ENCODE results near the gene MED10.

Gene MED10

GRCh38 chr5:6398570-6399230 is 20.4 kb upstream of the MED10 start:
- no peak for DNase-seq

- DNase-seq, result no peak
Measured at GRCh38 chr5:6397536-6398269, 19.4 kb upstream of the MED10 start.

- DNase-seq, result no peak
Measured at GRCh38 chr5:6396836-6397535, 18.6 kb upstream of the MED10 start.

- DNase-seq, result no peak
Measured at GRCh38 chr5:6396043-6396442, 17.7 kb upstream of the MED10 start.

- DNase-seq, result no peak
Measured at GRCh38 chr5:6395621-6396020, 17.3 kb upstream of the MED10 start.

GRCh38 chr5:6395102-6395445 is 16.7 kb upstream of the MED10 start:
- no peak for DNase-seq

GRCh38 chr5:6394429-6395101 is 16.2 kb upstream of the MED10 start:
- DNase-seq, result no peak

- DNase-seq, result no peak
Measured at GRCh38 chr5:6393596-6394194, 15.3 kb upstream of the MED10 start.

GRCh38 chr5:6392561-6392960 is 14.2 kb upstream of the MED10 start:
- DNase-seq, result no peak

GRCh38 chr5:6391151-6391550 is 12.8 kb upstream of the MED10 start:
- DNase-seq, result no peak

GRCh38 chr5:6389946-6390530 is 11.7 kb upstream of the MED10 start:
- no peak for DNase-seq

- no peak for DNase-seq
Measured at GRCh38 chr5:6389397-6389796, 11.1 kb upstream of the MED10 start.

- no peak for DNase-seq
Measured at GRCh38 chr5:6387970-6388369, 9.6 kb upstream of the MED10 start.

- DNase-seq, result no peak
Measured at GRCh38 chr5:6386271-6386670, 7.9 kb upstream of the MED10 start.

GRCh38 chr5:6384856-6385255 is 6.5 kb upstream of the MED10 start:
- no peak for DNase-seq

GRCh38 chr5:6383376-6383775 is 5.0 kb upstream of the MED10 start:
- no peak for DNase-seq

- DNase-seq, result no peak
Measured at GRCh38 chr5:6379246-6379645, 899 bp upstream of the MED10 start.

GRCh38 chr5:6378766-6379103 is 388 bp upstream of the MED10 start:
- DNase-seq, result no peak

GRCh38 chr5:6377582-6377904 is 804 bp downstream of the MED10 start:
- no peak for DNase-seq

- no peak for DNase-seq
Measured at GRCh38 chr5:6376974-6377520, 1.3 kb downstream of the MED10 start.

GRCh38 chr5:6373081-6373846 is 5.1 kb downstream of the MED10 start:
- DNase-seq, result no peak
